CD4-positive, alpha-beta T cell treated with Interleukin-1 beta for 1 hour (primary cell): ENCODE measurements around the gene FUZ.

ENCODE experiments used
- DNase-seq, 2 donors: peaks; one replicate each; pipeline ENCODE4 v3.0.0-alpha.2; 2020 to 2022

FUZ gene

GRCh38 chr19:49812997-49813861 lies at the start of gene FUZ:
Gene FUZ (minus strand): TSS chr19:49813292. CDS start chr19:49813106, 186 bp downstream.
- peak; percentile 98 to 99 for DNase-seq

DNA sequence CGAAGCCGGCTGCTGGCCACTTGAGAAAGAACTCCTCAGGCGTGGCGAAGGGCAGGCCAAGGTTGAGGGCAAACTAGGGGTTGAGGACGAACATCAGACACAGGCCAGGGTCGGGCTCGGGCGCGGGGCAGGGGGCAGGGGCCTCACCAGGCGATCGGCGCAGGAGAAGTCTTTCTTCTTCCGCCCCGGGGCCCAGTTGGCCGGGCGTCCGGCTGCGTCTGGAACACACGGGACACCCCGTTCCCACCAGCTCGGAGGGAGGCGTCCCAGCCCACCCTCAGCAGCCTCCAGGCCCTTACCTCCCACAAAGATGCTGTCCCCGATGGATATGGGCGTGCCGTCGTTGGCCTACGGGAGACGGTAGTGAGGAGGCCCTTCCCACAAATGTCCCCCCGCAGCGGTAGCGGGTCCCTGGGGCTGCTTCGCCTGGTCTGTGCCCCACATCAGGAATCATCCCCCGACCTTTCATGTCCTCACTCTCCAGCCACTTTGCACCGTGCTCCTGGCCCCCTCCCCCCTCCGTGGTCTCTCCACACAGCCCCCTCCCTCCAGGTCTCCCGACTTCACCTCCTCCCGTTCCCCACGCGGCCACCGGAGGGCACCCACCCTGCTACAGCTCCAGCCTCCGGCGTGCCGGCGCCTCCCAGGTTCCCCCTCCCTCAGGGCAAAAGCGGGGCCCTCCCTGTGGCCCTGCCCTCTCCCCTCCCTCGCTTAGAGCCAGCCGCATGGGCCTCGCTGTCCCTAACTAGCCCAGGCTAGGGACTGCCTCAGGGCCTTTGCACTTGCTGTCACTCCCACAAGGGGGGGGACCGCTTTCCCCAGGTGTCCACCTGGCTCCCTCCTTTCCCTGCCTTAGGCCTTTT lies 49.5 kb upstream of the FUZ start:
- no peak for DNase-seq

DNA sequence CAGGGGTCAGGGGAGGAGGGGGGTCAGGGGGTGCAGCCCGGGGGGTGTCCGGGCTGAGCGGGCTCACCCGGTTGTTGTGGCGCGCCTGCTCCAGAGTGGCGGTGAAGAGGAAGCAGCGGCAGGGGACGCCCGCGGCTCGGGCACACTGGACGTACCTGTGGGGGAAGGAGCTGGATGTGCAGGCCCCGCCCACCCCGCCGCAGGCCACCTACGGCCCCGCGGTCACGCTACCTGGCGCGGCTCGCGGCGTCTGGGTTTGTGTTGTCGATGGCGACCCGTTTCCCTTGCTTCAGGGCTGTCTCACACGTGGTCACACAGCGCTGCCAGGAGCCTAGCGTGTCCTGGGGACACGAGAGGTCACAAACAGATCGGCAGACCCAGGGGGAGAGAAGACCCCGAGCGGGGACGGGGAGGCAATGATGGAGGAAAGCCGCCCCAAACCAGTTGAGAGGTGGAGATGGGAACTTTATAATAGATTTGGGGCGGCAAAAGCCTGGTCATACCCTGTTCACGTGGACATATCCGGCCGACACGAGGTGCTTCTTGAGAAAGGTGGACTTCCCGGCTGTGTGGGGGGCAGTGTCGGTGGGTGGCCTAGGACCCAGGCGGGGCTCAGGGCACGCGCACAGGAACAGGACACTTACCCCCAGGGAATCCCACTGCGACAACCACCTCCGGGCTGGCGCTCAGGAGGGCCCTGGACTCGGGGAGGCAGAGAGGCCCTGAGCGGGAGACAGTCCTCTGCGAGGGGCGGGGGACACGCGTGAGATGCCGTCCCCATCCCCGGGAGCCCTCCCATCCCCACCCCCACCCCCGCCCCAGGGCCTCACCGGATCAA lies 48.7 kb upstream of the FUZ start:
- DNase-seq, result no peak

GRCh38 chr19:49861107-49861506 lies 48.0 kb upstream of the FUZ start:
- DNase-seq, result no peak

- no peak for DNase-seq
Measured at GRCh38 chr19:49860336-49861102, 47.4 kb upstream of the FUZ start.

GRCh38 chr19:49859682-49860335 lies 46.7 kb upstream of the FUZ start:
- no peak for DNase-seq

DNA sequence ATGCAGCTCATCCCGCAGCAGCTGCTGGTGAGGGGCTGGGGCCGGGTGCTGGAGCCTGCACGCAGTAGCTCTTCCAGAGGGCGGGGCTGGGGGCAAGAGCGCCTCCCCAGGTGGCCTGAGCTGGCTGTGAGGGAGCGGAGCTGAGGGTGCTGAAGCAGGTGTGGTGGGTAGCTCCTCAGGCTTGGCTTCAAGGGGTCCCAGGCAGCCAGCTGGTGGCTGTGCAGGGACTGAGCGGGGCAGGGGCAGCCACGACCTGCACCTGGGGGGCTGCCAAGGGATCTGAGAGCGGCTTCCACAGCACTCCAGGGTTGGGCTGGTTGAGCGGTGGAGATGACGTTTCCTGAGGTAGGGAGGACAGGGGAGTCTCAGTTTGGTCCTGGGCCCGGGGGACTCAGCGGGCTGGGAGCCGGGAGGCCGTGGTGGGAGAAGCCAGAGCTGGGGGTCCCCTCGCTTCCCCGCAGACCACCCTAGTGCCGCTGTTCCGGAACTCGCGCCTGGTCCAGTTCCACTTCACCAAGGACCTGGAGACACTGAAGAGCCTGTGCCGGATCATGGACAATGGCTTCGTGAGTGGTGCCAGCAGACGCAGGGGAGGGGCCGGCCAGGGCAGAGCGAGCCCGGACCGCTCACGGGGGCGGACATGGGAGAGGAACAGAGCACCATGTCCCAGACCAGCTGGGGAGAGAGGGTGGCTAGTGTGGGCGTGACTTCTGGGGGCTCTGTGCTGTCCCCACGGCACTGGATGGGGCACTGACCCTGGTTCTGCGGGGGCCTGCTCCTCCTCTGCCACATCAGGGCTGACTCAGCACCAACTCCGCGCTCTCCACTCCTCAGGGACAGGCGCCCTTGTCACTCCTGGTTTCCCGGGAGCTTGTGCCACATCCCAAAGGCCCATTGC lies 45.2 kb upstream of the FUZ start:
- no peak for DNase-seq

DNA sequence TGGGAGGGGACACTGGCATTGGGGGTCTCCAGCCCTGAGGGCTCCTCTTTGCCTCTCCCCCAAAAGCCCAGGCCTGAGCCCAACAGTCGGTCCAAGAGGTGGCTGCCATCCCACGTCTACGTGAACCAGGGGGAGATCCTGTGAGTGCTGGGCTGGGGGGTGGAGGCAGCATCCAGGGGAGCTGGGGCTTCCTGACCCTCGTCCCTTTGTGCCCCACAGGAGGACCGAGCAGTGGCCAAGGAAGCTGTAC lies 44.7 kb upstream of the FUZ start:
- no peak for DNase-seq

DNA sequence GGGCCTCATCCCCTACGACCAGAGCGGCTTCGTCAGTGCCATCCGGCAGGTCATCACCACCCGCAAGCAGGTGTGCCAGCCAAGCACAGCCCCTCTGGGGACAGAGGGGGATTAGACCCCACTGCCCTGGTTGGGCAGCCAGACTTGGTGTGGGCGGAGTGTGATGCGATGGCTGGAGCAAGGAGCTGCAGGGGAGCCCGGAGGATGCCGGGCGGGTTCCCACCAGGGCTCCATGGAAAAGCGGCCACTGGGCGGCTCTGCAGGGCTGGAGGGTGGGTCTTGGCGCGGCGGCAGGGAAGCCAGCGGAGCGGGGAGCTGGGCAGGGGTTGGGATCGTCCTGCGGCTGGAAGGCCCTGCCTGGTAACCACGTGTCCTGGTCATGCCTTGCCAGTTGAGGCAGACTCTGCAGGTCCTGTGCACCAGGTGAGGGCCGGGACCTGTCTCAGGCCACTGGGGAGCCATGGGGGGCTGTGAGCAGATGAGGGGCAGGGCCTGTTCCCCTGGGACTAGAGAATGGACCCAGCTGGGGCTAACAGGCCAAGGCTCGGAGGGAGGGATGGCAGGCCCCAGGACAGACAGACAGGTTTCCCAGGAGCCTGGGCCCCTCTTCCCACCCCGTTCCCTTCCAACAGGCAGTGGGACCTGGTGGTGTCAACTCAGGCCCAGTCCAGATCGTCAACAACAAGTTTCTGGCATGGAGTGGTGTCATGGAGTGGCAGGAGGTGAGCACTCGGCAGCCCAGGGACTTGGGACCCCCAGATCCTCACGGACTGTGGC lies 44.2 kb upstream of the FUZ start:
- DNase-seq, result no peak

DNA sequence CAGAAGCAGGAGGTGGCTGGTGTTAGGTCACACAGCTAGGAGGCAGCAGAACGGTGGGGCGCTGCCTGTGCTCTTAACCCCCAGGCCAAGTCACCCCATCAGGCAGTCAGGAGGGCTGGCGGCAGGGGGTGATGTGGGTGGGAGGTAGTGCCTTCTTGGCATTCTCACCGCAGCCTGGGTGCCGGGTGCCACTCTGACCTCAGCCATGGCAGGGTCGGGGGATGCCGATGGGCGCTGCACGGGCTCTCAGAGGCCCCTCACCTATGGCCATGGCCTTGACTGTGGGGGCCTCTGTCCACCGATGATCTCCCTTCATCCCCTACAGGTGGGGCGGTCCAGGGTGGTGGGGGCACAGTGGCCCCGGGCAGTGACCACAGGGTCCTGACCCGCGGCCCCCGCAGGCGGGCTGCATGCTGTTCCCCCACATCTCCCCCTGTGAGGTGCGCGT lies 43.5 kb upstream of the FUZ start:
- no peak for DNase-seq

- no peak for DNase-seq
Measured at GRCh38 chr19:49855676-49856573, 42.8 kb upstream of the FUZ start.

DNA sequence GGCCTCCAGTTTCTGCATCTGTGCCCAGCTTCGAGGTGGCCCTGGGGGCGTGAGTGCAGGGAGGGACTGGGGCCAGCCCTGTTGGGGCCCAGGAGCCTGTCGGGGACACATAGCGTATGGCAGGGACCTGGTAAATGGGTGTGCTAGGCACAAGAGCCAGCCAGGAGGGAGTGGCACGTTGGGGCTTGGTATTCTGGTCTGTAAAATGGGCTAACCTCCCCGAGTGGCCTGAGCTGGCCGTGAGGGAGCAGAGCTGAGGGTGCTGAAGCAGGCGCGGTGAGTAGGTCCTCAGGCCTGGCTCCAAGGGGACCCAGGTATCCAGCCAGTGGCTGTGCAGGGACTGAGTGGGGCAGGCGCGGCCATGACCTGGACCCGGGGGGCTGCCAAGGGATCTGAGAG lies 42.2 kb upstream of the FUZ start:
- no peak for DNase-seq

GRCh38 chr19:49854378-49855263 lies 41.5 kb upstream of the FUZ start:
- DNase-seq, result no peak

DNA sequence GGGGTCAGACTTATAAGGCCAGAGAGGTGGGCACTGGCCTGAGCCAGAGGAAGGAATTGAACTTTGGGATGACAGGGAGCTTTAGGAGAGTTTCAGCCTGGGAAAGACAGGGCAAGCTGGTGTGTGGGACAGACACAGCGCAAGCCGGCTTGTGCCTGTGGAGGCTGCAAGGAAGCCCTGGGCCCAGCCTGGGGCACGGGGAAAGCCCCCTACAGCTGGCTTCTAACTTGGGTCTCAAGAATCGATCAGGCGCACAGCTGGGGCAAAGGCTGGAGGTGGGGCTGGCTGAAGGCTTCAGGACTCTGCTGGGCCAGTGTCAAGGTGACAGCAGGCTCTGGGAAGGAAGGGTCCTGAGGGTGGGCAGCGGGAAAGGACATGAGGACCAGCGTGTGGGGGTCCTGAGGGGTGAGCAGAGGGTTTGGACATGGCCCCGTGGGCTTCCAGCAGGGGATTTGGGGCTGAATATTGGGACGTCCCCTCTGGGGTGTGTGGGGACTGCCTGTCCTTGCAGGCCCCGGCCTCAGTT lies 40.8 kb upstream of the FUZ start:
- no peak for DNase-seq

- DNase-seq, result no peak
Measured at GRCh38 chr19:49852631-49853126, 39.6 kb upstream of the FUZ start.

- DNase-seq, result peak; percentile 39 to 43
Measured at GRCh38 chr19:49851456-49852259, 38.6 kb upstream of the FUZ start.
